H1 (cell line): ENCODE data around the gene HIBCH. TPM values are rescaled to one million over a fixed set of nuclear protein-coding genes. Genes with fewer than 3 reads are reported as not detected.

Source experiments
- CTCF ChIA-PET: fragments of 300-600 bp; sonication (Branson Sonifier 250); formaldehyde crosslinking; loops from one replicate; lab custom pipeline; 2021; ENCODE audit not compliant: partially characterized antibody; lab: Charles Lee
- POLR2A ChIA-PET: fragments of 300-600 bp; sonication (Branson Sonifier 250); formaldehyde crosslinking; loops from one replicate; lab custom pipeline; 2021; ENCODE audit warnings: inconsistent platforms; ENCODE audit not compliant: partially characterized antibody; lab: Charles Lee
- DNase-seq, 2 experiments: peaks; one replicate each; pipeline versions ENCODE4 v3.0.0 to v3.0.0-alpha.2; 2010 to 2022; ENCODE audit warnings: low spot score in 2 of 2, low read depth in 1 of 2, mixed read lengths in 1 of 2
- FAIRE-seq: peaks from 2 replicates; lab custom pipeline; 2011; peaks lifted over from hg19 to GRCh38; lab: Jason Lieb, UNC
- H2AFZ ChIP-seq: 2 replicates; pipeline ENCODE4 v1.8.1; 2012; ENCODE audit warnings: low read length, inconsistent platforms
- H2AK5ac ChIP-seq: 2 replicates; pipeline ENCODE4 v1.6.1; 2013; ENCODE audit warnings: low read depth, low read length
- H2BK120ac ChIP-seq: replicated peaks from 2 replicates; pipeline ENCODE3; 2013; ENCODE audit warnings: low read depth, low read length, inconsistent platforms
- H2BK12ac ChIP-seq: 2 replicates; pipeline ENCODE4 v1.6.1; 2013; ENCODE audit warnings: low read depth, low read length
- H2BK15ac ChIP-seq: 2 replicates; pipeline ENCODE4 v1.6.1; 2013; ENCODE audit warnings: low read length
- H2BK20ac ChIP-seq: 2 replicates; pipeline ENCODE4 v1.6.1; 2013; ENCODE audit warnings: low read length
- H2BK5ac ChIP-seq: 2 replicates; pipeline ENCODE4 v1.6.1; 2013; ENCODE audit warnings: low read depth, low read length
- H3K14ac ChIP-seq: 2 replicates; pipeline ENCODE4 v1.6.1; 2013; ENCODE audit warnings: inconsistent platforms; ENCODE audit not compliant: insufficient read length
- H3K18ac ChIP-seq: 2 replicates; pipeline ENCODE4 v1.6.1; 2013; ENCODE audit warnings: low read length; ENCODE audit errors: extremely low read depth
- H3K23ac ChIP-seq: 2 replicates; pipeline ENCODE4 v1.6.1; 2013; ENCODE audit warnings: inconsistent platforms; ENCODE audit not compliant: insufficient read length
- H3K23me2 ChIP-seq: 2 replicates; pipeline ENCODE4 v1.6.1; 2013; ENCODE audit warnings: low read depth, low read length
- H3K27ac ChIP-seq: 2 replicates; pipeline ENCODE4 v1.6.1; 2011; ENCODE audit warnings: low read depth, low read length, inconsistent platforms
- H3K27me3 ChIP-seq, 4 experiments: replicated peaks in 1 of 4; 1 replicate in 1 of 4; 2 replicates in 3 of 4; pipeline versions ENCODE4 v1.6.1 to v1.8.1; 2011 to 2013; ENCODE audit warnings: low read length in 3 of 4, mild to moderate bottlenecking in 3 of 4, inconsistent platforms in 2 of 4, mixed read lengths in 2 of 4, moderate library complexity in 1 of 4; ENCODE audit not compliant: control insufficient read depth in 3 of 4, insufficient read depth in 3 of 4; ENCODE audit errors: extremely low read depth in 1 of 4
- H3K36me3 ChIP-seq, 4 experiments: 2 replicates each; pipeline versions ENCODE4 v1.6.1 to v1.8.1; 2011 to 2013; ENCODE audit warnings: mild to moderate bottlenecking in 4 of 4, low read length in 3 of 4, moderate library complexity in 2 of 4, control low read depth in 1 of 4, inconsistent platforms in 1 of 4; ENCODE audit not compliant: insufficient read depth in 4 of 4, control insufficient read depth in 2 of 4
- H3K4ac ChIP-seq: replicated peaks from 2 replicates; pipeline ENCODE3; 2013; ENCODE audit warnings: low read length, low read depth, mixed read lengths, inconsistent platforms; ENCODE audit not compliant: insufficient read length
- H3K4me1 ChIP-seq, 4 experiments: replicated peaks in 1 of 4; 1 replicate in 1 of 4; 2 replicates in 3 of 4; pipeline versions ENCODE4 v1.6.1 to v1.8.1; 2011 to 2013; ENCODE audit warnings: low read length in 3 of 4, inconsistent platforms in 2 of 4, mixed read lengths in 1 of 4; ENCODE audit not compliant: insufficient read depth in 4 of 4, control insufficient read depth in 3 of 4
- H3K4me2 ChIP-seq, 2 experiments: 2 replicates each; pipeline versions ENCODE4 v1.6.1 to v1.8.1; 2011 to 2013; ENCODE audit warnings: low read depth in 2 of 2, low read length in 2 of 2, control low read depth in 1 of 2, inconsistent platforms in 1 of 2, mild to moderate bottlenecking in 1 of 2; ENCODE audit not compliant: insufficient read depth in 1 of 2
- H3K4me3 ChIP-seq, 4 experiments: fragments of 200-600, 300-600 bp in 1 of 4; sonication (generic), shearing (Covaris generic), sonication (Bioruptor Twin) in 1 of 4; 2 replicates each; pipeline versions ENCODE4 v1.5.1 to v1.8.1; 2011 to 2016; ENCODE audit warnings: low read length in 4 of 4, low read depth in 3 of 4, control low read depth in 2 of 4, inconsistent platforms in 2 of 4, mild to moderate bottlenecking in 2 of 4, mixed read lengths in 1 of 4, moderate library complexity in 1 of 4; ENCODE audit not compliant: insufficient read depth in 2 of 4; ENCODE audit errors: extremely low read depth in 1 of 4
- H3K56ac ChIP-seq: replicated peaks from 2 replicates; pipeline ENCODE3; 2013; ENCODE audit warnings: low read depth, mild to moderate bottlenecking, mixed read lengths, low read length, inconsistent platforms; ENCODE audit not compliant: insufficient read length
- H3K79me1 ChIP-seq: 2 replicates; pipeline ENCODE4 v1.6.1; 2013; ENCODE audit warnings: low read depth, low read length, control low read depth
- H3K79me2 ChIP-seq, 2 experiments: 2 replicates each; pipeline versions ENCODE4 v1.6.1 to v1.8.1; 2012 to 2013; ENCODE audit warnings: low read length in 2 of 2, mild to moderate bottlenecking in 2 of 2, inconsistent platforms in 1 of 2; ENCODE audit not compliant: insufficient read depth in 2 of 2, control insufficient read depth in 1 of 2
- H3K9ac ChIP-seq, 4 experiments: replicated peaks in 1 of 4; 1 replicate in 1 of 4; 2 replicates in 3 of 4; pipeline versions ENCODE4 v1.6.1 to v1.8.1; 2011 to 2013; ENCODE audit warnings: low read depth in 3 of 4, low read length in 3 of 4, control low read depth in 2 of 4, mild to moderate bottlenecking in 2 of 4, moderate library complexity in 2 of 4, inconsistent platforms in 1 of 4; ENCODE audit errors: extremely low read depth in 1 of 4
- H3K9me3 ChIP-seq, 2 experiments: 2 replicates each; pipeline versions ENCODE4 v1.6.1 to v1.8.1; 2012 to 2013; ENCODE audit warnings: mild to moderate bottlenecking in 2 of 2, moderate library complexity in 2 of 2, control low read depth in 1 of 2, inconsistent platforms in 1 of 2, low read depth in 1 of 2, low read length in 1 of 2, mixed read lengths in 1 of 2; ENCODE audit not compliant: insufficient read depth in 2 of 2
- H4K20me1 ChIP-seq, 2 experiments: replicated peaks in 1 of 2; 2 replicates each; pipeline versions ENCODE3 to v1.8.1; 2011 to 2013; ENCODE audit warnings: inconsistent platforms in 2 of 2, low read length in 2 of 2, mild to moderate bottlenecking in 1 of 2; ENCODE audit not compliant: insufficient read depth in 2 of 2, control insufficient read depth in 1 of 2
- H4K5ac ChIP-seq: 2 replicates; pipeline ENCODE4 v1.6.1; 2013; ENCODE audit warnings: low read length, low read depth, mixed read lengths, inconsistent platforms; ENCODE audit not compliant: insufficient read length
- H4K8ac ChIP-seq: 2 replicates; pipeline ENCODE4 v1.8.0; 2013; ENCODE audit warnings: mild to moderate bottlenecking, moderate library complexity, low read length, inconsistent platforms; ENCODE audit not compliant: insufficient read depth; ENCODE audit errors: extremely low read depth
- H4K91ac ChIP-seq: replicated peaks from 2 replicates; pipeline ENCODE3; 2013; ENCODE audit warnings: low read length, mixed read lengths, inconsistent platforms; ENCODE audit not compliant: insufficient read length
- GABPA ChIP-seq: IDR thresholded peaks from 2 replicates; pipeline ENCODE4 v1.6.1; 2011; ENCODE audit warnings: mild to moderate bottlenecking, low read length, moderate library complexity, borderline replicate concordance; ENCODE audit not compliant: insufficient read depth
- NANOG ChIP-seq: IDR thresholded peaks from 2 replicates; pipeline ENCODE4 v1.6.1; 2011; ENCODE audit warnings: low read length, low read depth, mild to moderate bottlenecking, inconsistent platforms; ENCODE audit not compliant: insufficient read depth, poor library complexity, severe bottlenecking
- RNF2 ChIP-seq: fragments of 200-900, 300-1000 bp; sonication (generic); IDR thresholded peaks from 2 replicates; pipeline ENCODE4 v1.7.1; 2016; ENCODE audit warnings: borderline replicate concordance, low read depth, mild to moderate bottlenecking, antibody characterized with exemption, low read length; ENCODE audit not compliant: poor library complexity, severe bottlenecking; ENCODE audit errors: missing control alignments
- SAP30 ChIP-seq: fragments of 300-600 bp; sonication (generic); IDR thresholded peaks from 2 replicates; pipeline ENCODE4 v1.7.1; 2012; ENCODE audit warnings: low read length, moderate library complexity, mild to moderate bottlenecking, inconsistent platforms; ENCODE audit not compliant: insufficient read depth, insufficient replicate concordance
- TAF1 ChIP-seq: IDR thresholded peaks from 2 replicates; pipeline ENCODE4 v1.6.1; 2011; ENCODE audit warnings: mild to moderate bottlenecking, low read depth, low read length
- WGBS, 2 experiments: shearing (Covaris generic) in 1 of 2; methylation state at CpG; one replicate each; pipeline versions ENCODE4 v1.1.6 to v1.1.7; 2013 to 2015; ENCODE audit warnings: low lambda C conversion rate in 2 of 2, mixed read lengths in 2 of 2, inconsistent platforms in 1 of 2, low coverage in 1 of 2, missing lambda C conversion rate in 1 of 2; ENCODE audit not compliant: insufficient replicate concordance in 2 of 2, insufficient coverage in 1 of 2, insufficient read length in 1 of 2; ENCODE audit errors: extremely low coverage in 1 of 2, missing lambda C conversion rate in 1 of 2; 5-methylcytosine and 5-hydroxymethylcytosine counted together
- polyA plus RNA-seq, 7 experiments: library from polyadenylated mRNA; depleted of rRNA in 3 of 7; stranded (reverse) in 5 of 7; unstranded in 2 of 7; fragments of >200 nt in 5 of 7; fragments of 200-250 nt in 2 of 7; gene quantifications; 1 replicate in 5 of 7; 2 replicates in 1 of 7; 4 replicates in 1 of 7; pipeline versions ENCODE4 v1.2.1 to v1.2.3, GENCODE V29; 2011 to 2013; ENCODE audit warnings: missing spikeins in 2 of 7, mixed read lengths in 2 of 7
- total RNA-seq: library from RNA; stranded (reverse); fragmentation: NEBNext Ultra II Directional; extraction: Animal tissue kit (Norgen Biotek cat#: 25700); gene quantifications from 2 replicates; pipeline ENCODE4 v1.2.1, GENCODE V29; 2021

Gene HIBCH
- total and polyA plus RNA-seq, 2 of the 8 experiments (the other 6 are each of a cell fraction or from before 2014, with no cell fraction given), result 7.5 to 31.8 TPM

GRCh38 chr2:190352668-190353536 is 33.3 kb upstream of the HIBCH start:
- no peak overlapping the region for H4K5ac ChIP-seq
- H3K23ac ChIP-seq, result no peak overlapping the region
- no peaks in the 10 kb centered on the region for H3K27me3 ChIP-seq
- H2AK5ac ChIP-seq, result no peak overlapping the region
- CTCF ChIA-PET, result interaction anchor here (1.0 to 2.5 kb wide), 4 partner anchors 8 to 300 kb away, joined by 3 to 12 read pairs (median 5); no protein-coding TSS in a partner anchor
- H3K14ac ChIP-seq, result no peak overlapping the region
- no peak overlapping the region for H3K4me2 ChIP-seq
- H3K27ac ChIP-seq, result no peak overlapping the region
- H3K79me1 ChIP-seq, result no peaks in the 10 kb centered on the region
- no peak overlapping the region for H4K91ac ChIP-seq
- H2BK15ac ChIP-seq, result no peak overlapping the region
- H3K4ac ChIP-seq, result no peak overlapping the region
- H3K36me3 ChIP-seq, result no peaks in the 10 kb centered on the region
- 88% methylated on average over 8 of the region's 8 CpGs; no CpG with 5 or more reads in 1 of the 2 experiments for WGBS, 2 experiments
- H2BK120ac ChIP-seq, result no peak overlapping the region
- no peaks in the 10 kb centered on the region for H3K23me2 ChIP-seq
- H3K56ac ChIP-seq, result no peak overlapping the region
- POLR2A ChIA-PET, result interaction anchor here (0.6 kb wide), 1 partner anchor 613 kb away, joined by 3 read pairs; no protein-coding TSS in a partner anchor
- no peak overlapping the region for H4K8ac ChIP-seq
- no peaks in the 10 kb centered on the region for H3K4me1 ChIP-seq
- H3K18ac ChIP-seq, result no peak overlapping the region
- no peak overlapping the region for H2BK20ac ChIP-seq
- no peaks in the 10 kb centered on the region for H3K79me2 ChIP-seq
- no peaks in the 10 kb centered on the region for H3K9me3 ChIP-seq
- no peak overlapping the region for H2BK12ac ChIP-seq
- no peaks in the 10 kb centered on the region for H4K20me1 ChIP-seq
- no peak overlapping the region for H3K4me3 ChIP-seq
- no peak for FAIRE-seq
- no peak for DNase-seq
- no peak overlapping the region for H2AFZ ChIP-seq
- H2BK5ac ChIP-seq, result no peak overlapping the region
- no peak overlapping the region for H3K9ac ChIP-seq
- TF ChIP-seq GABPA, result no peak
- no peak for TF ChIP-seq SAP30
- no peak for TF ChIP-seq TAF1
- TF ChIP-seq RNF2, result no peak
- no peak for TF ChIP-seq NANOG
